Measurements from ENCODE around the gene RPS6KA3. TPM values are rescaled to one million over a fixed set of nuclear protein-coding genes. Genes with fewer than 3 reads are reported as not detected.

The RPS6KA3 gene
- total RNA-seq, 1 experiment from 2014 or later, result 35.5 TPM

DNA sequence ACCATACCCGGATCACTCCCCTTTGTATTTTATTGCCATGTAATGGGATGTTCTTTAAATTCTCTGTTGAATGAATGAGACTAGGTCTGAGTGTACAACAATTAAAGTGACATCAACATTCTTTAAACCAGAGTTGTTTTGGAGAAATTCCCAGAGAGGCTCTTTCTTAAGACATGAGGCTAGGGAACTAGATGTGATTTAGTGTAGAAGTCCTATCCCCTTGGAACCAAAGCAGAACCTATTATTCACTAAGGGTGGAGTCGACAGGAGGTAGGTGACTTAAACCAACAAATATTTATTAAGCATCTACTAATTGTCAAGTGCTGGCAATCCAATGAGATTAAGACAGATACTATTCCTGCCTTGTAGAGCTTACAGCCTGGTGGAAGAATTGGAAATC lies 126.7 kb downstream of the RPS6KA3 start:
- Histone ChIP-seq H4K20me1 (ENCODE audit: insufficient read depth) (peaks cover 18% of the 10 kb centered on the region; the same call in 1 of the 2 replicates), H3K9me3 (ENCODE audit: control insufficient read depth in 1 of 2, insufficient read depth in 1 of 2, low read depth in 1 of 2, low read length in 2 of 2) (no peaks in the 10 kb centered on the region), H3K36me3 (ENCODE audit: control insufficient read depth in 1 of 2, insufficient read depth in 2 of 2, low read length in 2 of 2) (peaks cover 4 to 31% of the 10 kb centered on the region in 2 experiments), H3K9ac (ENCODE audit: low read length) (peak overlapping the region; percentile 93; the same call in 1 of the 2 replicates), H3K79me2 (ENCODE audit: insufficient read depth, low read length) (peaks cover 62% of the 10 kb centered on the region), H3K27me3 (ENCODE audit: insufficient read depth, low read length) (no peaks in the 10 kb centered on the region), H3K9me2 (ENCODE audit: insufficient read depth) (no peaks in the 10 kb centered on the region), H3K4me3 (replicated peaks in 1 of 2; ENCODE audit: low read depth in 1 of 2, low read length in 2 of 2) (peak overlapping the region; percentile 78 to 86), H2AFZ (ENCODE audit: low read depth, low read length, poor library complexity, severe bottlenecking) (no peak overlapping the region), H3K4me1 (ENCODE audit: control insufficient read depth in 1 of 2, insufficient read depth in 2 of 2, low read length in 2 of 2) (peaks cover 5 to 14% of the 10 kb centered on the region in 2 experiments; a peak in 3 of 4 replicates), H3K27ac (ENCODE audit: low read depth, low read length) (no peak overlapping the region), H3K4me2 (ENCODE audit: low read length) (peak overlapping the region; percentile 81)
- no peak for DNase-seq (ENCODE audit: low read depth, low spot score)
- ChIA-PET CTCF (no interaction called here), POLR2A (no interaction called here), RAD21 (ENCODE audit: low non-redundant PET in 1 of 2, low total read pairs in 2 of 2, uncharacterized antibody in 2 of 2, unreplicated experiment in 2 of 2) (no interaction called here)
- no TSS peak for BruUV-seq (replicated peaks)
- intact Hi-C loops (cut with micrococcal nuclease), result no loop called here
- no peak for ATAC-seq
- TF ChIP-seq SRF (IDR thresholded peaks at IDR 0.05; ENCODE audit: low read depth) (no peak), POLR2A (IDR thresholded peaks at IDR 0.05; ENCODE audit: borderline replicate concordance, extremely low read depth, insufficient read depth, insufficient read length) (no peak), SIN3A (IDR thresholded peaks at IDR 0.05; ENCODE audit: low read depth) (no peak), CBX3 (IDR thresholded peaks at IDR 0.05; ENCODE audit: low read depth) (no peak)

DNA sequence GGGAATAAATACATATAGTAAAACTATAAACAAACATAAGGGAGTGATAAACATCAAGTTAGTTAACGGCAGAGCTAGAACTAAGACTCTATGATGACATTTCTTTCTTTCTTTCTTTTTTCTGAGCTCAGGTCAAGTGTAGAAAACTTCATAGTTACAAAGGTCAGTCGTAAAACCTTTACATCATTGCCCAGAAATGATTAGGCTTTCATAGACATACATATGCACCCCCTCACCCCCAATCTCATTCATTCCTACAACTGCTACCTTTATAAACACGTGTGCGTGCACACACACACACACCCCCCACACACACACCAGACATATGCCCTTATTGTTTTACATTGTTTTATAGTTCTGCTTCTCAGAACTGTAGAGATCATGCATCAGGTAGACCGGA lies 130.8 kb downstream of the RPS6KA3 start:
- ChIA-PET CTCF (no interaction called here), POLR2A (no interaction called here), RAD21 (ENCODE audit: low non-redundant PET in 1 of 2, low total read pairs in 2 of 2, uncharacterized antibody in 2 of 2, unreplicated experiment in 2 of 2) (no interaction called here)
- H2AFZ ChIP-seq (ENCODE audit: low read depth, low read length, poor library complexity, severe bottlenecking), result no peak overlapping the region
- H3K36me3 ChIP-seq (ENCODE audit: control insufficient read depth in 1 of 2, insufficient read depth in 2 of 2, low read length in 2 of 2), result peaks cover 13 to 44% of the 10 kb centered on the region in 2 experiments
- peaks cover 3 to 10% of the 10 kb centered on the region in 2 experiments; a peak in 3 of 4 replicates for H3K4me1 ChIP-seq (ENCODE audit: control insufficient read depth in 1 of 2, insufficient read depth in 2 of 2, low read length in 2 of 2)
- no peaks in the 10 kb centered on the region for H3K9me3 ChIP-seq (ENCODE audit: control insufficient read depth in 1 of 2, insufficient read depth in 1 of 2, low read depth in 1 of 2, low read length in 2 of 2)
- BruUV-seq (replicated peaks), result no TSS peak
- H3K9me2 ChIP-seq (ENCODE audit: insufficient read depth), result no peaks in the 10 kb centered on the region
- DNase-seq (ENCODE audit: low read depth, low spot score) (no peak), ATAC-seq (no peak)
- no peak overlapping the region for H3K4me2 ChIP-seq (ENCODE audit: low read length)
- intact Hi-C loops (cut with micrococcal nuclease), result no loop called here
- H3K79me2 ChIP-seq (ENCODE audit: insufficient read depth, low read length), result peaks cover 84% of the 10 kb centered on the region
- H3K9ac ChIP-seq (ENCODE audit: low read length), result no peak overlapping the region
- H3K4me3 ChIP-seq (replicated peaks in 1 of 2; ENCODE audit: low read depth in 1 of 2, low read length in 2 of 2), result no peak overlapping the region
- no peak overlapping the region for H3K27ac ChIP-seq (ENCODE audit: low read depth, low read length)
- no peaks in the 10 kb centered on the region for H3K27me3 ChIP-seq (ENCODE audit: insufficient read depth, low read length)
- H4K20me1 ChIP-seq (ENCODE audit: insufficient read depth), result peaks cover 18% of the 10 kb centered on the region; the same call in 1 of the 2 replicates
- TF ChIP-seq CEBPB (IDR thresholded peaks at IDR 0.05; ENCODE audit: low read depth), result no peak
- TF ChIP-seq FOSL1 (IDR thresholded peaks at IDR 0.05; ENCODE audit: low read depth), result no peak
- TF ChIP-seq EZH2 (IDR thresholded peaks at IDR 0.05), result no peak
- no peak for TF ChIP-seq ZNF274 (IDR thresholded peaks at IDR 0.05; ENCODE audit: low read depth, low read length)
- TF ChIP-seq, protein P1, sequence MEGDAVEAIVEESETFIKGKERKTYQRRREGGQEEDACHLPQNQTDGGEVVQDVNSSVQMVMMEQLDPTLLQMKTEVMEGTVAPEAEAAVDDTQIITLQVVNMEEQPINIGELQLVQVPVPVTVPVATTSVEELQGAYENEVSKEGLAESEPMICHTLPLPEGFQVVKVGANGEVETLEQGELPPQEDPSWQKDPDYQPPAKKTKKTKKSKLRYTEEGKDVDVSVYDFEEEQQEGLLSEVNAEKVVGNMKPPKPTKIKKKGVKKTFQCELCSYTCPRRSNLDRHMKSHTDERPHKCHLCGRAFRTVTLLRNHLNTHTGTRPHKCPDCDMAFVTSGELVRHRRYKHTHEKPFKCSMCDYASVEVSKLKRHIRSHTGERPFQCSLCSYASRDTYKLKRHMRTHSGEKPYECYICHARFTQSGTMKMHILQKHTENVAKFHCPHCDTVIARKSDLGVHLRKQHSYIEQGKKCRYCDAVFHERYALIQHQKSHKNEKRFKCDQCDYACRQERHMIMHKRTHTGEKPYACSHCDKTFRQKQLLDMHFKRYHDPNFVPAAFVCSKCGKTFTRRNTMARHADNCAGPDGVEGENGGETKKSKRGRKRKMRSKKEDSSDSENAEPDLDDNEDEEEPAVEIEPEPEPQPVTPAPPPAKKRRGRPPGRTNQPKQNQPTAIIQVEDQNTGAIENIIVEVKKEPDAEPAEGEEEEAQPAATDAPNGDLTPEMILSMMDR (IDR thresholded peaks at IDR 0.05 in 2 of 3, conservative IDR thresholded peaks at IDR 0.05 in 1 of 3; ENCODE audit: borderline replicate concordance in 1 of 3, insufficient read depth in 1 of 3, low read depth in 2 of 3, low read length in 2 of 3), result no peak
- no peak for TF ChIP-seq POLR2A (IDR thresholded peaks at IDR 0.05; ENCODE audit: borderline replicate concordance, extremely low read depth, insufficient read depth, insufficient read length)
- TF ChIP-seq, protein P2, sequence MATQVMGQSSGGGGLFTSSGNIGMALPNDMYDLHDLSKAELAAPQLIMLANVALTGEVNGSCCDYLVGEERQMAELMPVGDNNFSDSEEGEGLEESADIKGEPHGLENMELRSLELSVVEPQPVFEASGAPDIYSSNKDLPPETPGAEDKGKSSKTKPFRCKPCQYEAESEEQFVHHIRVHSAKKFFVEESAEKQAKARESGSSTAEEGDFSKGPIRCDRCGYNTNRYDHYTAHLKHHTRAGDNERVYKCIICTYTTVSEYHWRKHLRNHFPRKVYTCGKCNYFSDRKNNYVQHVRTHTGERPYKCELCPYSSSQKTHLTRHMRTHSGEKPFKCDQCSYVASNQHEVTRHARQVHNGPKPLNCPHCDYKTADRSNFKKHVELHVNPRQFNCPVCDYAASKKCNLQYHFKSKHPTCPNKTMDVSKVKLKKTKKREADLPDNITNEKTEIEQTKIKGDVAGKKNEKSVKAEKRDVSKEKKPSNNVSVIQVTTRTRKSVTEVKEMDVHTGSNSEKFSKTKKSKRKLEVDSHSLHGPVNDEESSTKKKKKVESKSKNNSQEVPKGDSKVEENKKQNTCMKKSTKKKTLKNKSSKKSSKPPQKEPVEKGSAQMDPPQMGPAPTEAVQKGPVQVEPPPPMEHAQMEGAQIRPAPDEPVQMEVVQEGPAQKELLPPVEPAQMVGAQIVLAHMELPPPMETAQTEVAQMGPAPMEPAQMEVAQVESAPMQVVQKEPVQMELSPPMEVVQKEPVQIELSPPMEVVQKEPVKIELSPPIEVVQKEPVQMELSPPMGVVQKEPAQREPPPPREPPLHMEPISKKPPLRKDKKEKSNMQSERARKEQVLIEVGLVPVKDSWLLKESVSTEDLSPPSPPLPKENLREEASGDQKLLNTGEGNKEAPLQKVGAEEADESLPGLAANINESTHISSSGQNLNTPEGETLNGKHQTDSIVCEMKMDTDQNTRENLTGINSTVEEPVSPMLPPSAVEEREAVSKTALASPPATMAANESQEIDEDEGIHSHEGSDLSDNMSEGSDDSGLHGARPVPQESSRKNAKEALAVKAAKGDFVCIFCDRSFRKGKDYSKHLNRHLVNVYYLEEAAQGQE (IDR thresholded peaks at IDR 0.05; ENCODE audit: low read depth), result no peak
- TF ChIP-seq, protein P3, sequence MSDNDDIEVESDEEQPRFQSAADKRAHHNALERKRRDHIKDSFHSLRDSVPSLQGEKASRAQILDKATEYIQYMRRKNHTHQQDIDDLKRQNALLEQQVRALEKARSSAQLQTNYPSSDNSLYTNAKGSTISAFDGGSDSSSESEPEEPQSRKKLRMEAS (IDR thresholded peaks at IDR 0.05), result no peak
- TF ChIP-seq, protein P4, sequence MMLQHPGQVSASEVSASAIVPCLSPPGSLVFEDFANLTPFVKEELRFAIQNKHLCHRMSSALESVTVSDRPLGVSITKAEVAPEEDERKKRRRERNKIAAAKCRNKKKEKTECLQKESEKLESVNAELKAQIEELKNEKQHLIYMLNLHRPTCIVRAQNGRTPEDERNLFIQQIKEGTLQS (IDR thresholded peaks at IDR 0.05), result no peak
- no peak for TF ChIP-seq ELF1 (IDR thresholded peaks at IDR 0.05; ENCODE audit: borderline replicate concordance, low read depth)
- no peak for TF ChIP-seq POLR2AphosphoS5 (IDR thresholded peaks at IDR 0.05; ENCODE audit: low read depth, low read length)

All from HCT116 (cell line).